GM12878 (cell line): Measurements from ENCODE around the gene RPS4Y2. TPM values are rescaled to one million over a fixed set of nuclear protein-coding genes. Genes with fewer than 3 reads are reported as not detected.

Experiments
- ATAC-seq: fragments of 200-7000 bp; cut with Tn5 transposase; 3 replicates; pipeline ENCODE4 v1.9.1; 2020; ENCODE audit warnings: mild to moderate bottlenecking, moderate library complexity
- BruUV-seq: library from RNA; stranded (reverse); fragments of 400-500 nt; replicated peaks from 2 replicates; lab custom pipeline; 2021; lab: Mats Ljungman, UMichigan
- CTCF ChIA-PET: fragments of 300-600 bp; sonication (Branson Sonifier 250); formaldehyde crosslinking; extraction: SDS; loops from one replicate; lab custom pipeline; 2021; ENCODE audit warnings: inconsistent platforms; lab: Yijun Ruan, JAX
- POLR2A ChIA-PET: fragments of 350-600 bp; formaldehyde crosslinking; extraction: SDS; loops from one replicate; lab custom pipeline; 2021; ENCODE audit warnings: inconsistent platforms; lab: Charles Lee
- RAD21 ChIA-PET: fragments of 300-600 bp; sonication (Branson Sonifier 250); formaldehyde crosslinking; loops from one replicate; lab custom pipeline; 2023; ENCODE audit warnings: antibody characterized with exemption; ENCODE audit not compliant: unreplicated experiment; lab: Charles Lee
- SMC1A ChIA-PET: fragments of 300-600 bp; sonication (Branson Sonifier 250); formaldehyde crosslinking; loops from one replicate; lab custom pipeline; 2023; ENCODE audit not compliant: unreplicated experiment, uncharacterized antibody; lab: Charles Lee
- DNase-seq: peaks from one replicate; pipeline ENCODE4 v3.0.0-alpha.2; 2011; ENCODE audit warnings: low read depth, low spot score
- FAIRE-seq: peaks from 3 replicates; lab custom pipeline; 2011; peaks lifted over from hg19 to GRCh38; lab: Jason Lieb, UNC
- H2AFZ ChIP-seq: 2 replicates; pipeline ENCODE4 v1.6.0; 2011; ENCODE audit warnings: low read depth, low read length, control low read depth; ENCODE audit not compliant: control insufficient read depth
- H3K27ac ChIP-seq: 2 replicates; pipeline ENCODE4 v1.5.1; 2011; ENCODE audit warnings: control low read depth; ENCODE audit not compliant: control insufficient read depth, insufficient read depth
- H3K27me3 ChIP-seq, 2 experiments: replicated peaks in 1 of 2; 2 replicates each; pipeline versions ENCODE4 v1.6.0 to v1.6.1; 2011; ENCODE audit warnings: low read length in 1 of 2; ENCODE audit not compliant: control insufficient read depth in 2 of 2, insufficient read depth in 2 of 2
- H3K36me3 ChIP-seq, 2 experiments: 2 replicates each; pipeline ENCODE4 v1.5.1; 2011; ENCODE audit warnings: low read length in 1 of 2; ENCODE audit not compliant: control insufficient read depth in 2 of 2, insufficient read depth in 2 of 2
- H3K4me1 ChIP-seq: 2 replicates; pipeline ENCODE4 v1.6.1; 2011; ENCODE audit warnings: mild to moderate bottlenecking, low read length, moderate library complexity, mixed read lengths; ENCODE audit not compliant: control insufficient read depth, insufficient read depth
- H3K4me2 ChIP-seq: 2 replicates; pipeline ENCODE4 v1.6.0; 2011; ENCODE audit warnings: control low read depth; ENCODE audit not compliant: control insufficient read depth, insufficient read depth
- H3K4me3 ChIP-seq: fragments of 200-600 bp; sonication (generic); 2 replicates; pipeline ENCODE4 v1.5.1; 2016
- H3K79me2 ChIP-seq: 2 replicates; pipeline ENCODE4 v1.6.0; 2011; ENCODE audit warnings: low read length; ENCODE audit not compliant: control insufficient read depth, insufficient read depth
- H3K9ac ChIP-seq: 2 replicates; pipeline ENCODE4 v1.8.0; 2011; ENCODE audit warnings: low read length, control low read depth, mixed read lengths; ENCODE audit not compliant: control insufficient read depth, insufficient read depth
- H3K9me3 ChIP-seq: replicated peaks from 3 replicates; pipeline ENCODE4 v1.5.1; 2011; ENCODE audit warnings: mild to moderate bottlenecking, low read length; ENCODE audit not compliant: control insufficient read depth, insufficient read depth
- H4K20me1 ChIP-seq: 2 replicates; pipeline ENCODE4 v1.6.0; 2011; ENCODE audit not compliant: control insufficient read depth, insufficient read depth
- CREB1 ChIP-seq: IDR thresholded peaks from 2 replicates; pipeline ENCODE4 v1.6.1; 2012; ENCODE audit warnings: low read depth, mild to moderate bottlenecking, inconsistent platforms
- EZH2 ChIP-seq: IDR thresholded peaks from 2 replicates; pipeline ENCODE4 v1.6.1; 2012; ENCODE audit warnings: low read depth, mild to moderate bottlenecking, control low read depth, inconsistent platforms, low read length, borderline replicate concordance; ENCODE audit not compliant: control insufficient read depth
- JUND ChIP-seq: IDR thresholded peaks from 2 replicates; pipeline ENCODE4 v1.6.1; 2012; ENCODE audit warnings: low read depth, mild to moderate bottlenecking, low read length, improper control_type of control experiment, moderate library complexity
- MAX ChIP-seq: IDR thresholded peaks from 2 replicates; pipeline ENCODE4 v1.6.1; 2012; ENCODE audit warnings: low read depth, low read length, improper control_type of control experiment
- MYB ChIP-seq: fragments of 150-350 bp; IDR thresholded peaks from 2 replicates; pipeline ENCODE4 v1.6.1; 2014; ENCODE audit warnings: mild to moderate bottlenecking, low read depth, low read length, borderline replicate concordance
- PAX8 ChIP-seq: fragments of 450-650 bp; IDR thresholded peaks from 2 replicates; pipeline ENCODE4 v1.6.1; 2017; ENCODE audit warnings: mild to moderate bottlenecking, moderate library complexity
- PBX3 ChIP-seq: IDR thresholded peaks from 2 replicates; pipeline ENCODE4 v1.6.1; 2011; ENCODE audit warnings: mild to moderate bottlenecking, low read depth, low read length, moderate library complexity; ENCODE audit not compliant: insufficient replicate concordance
- RELA ChIP-seq: fragments of 450-650 bp; IDR thresholded peaks from 2 replicates; pipeline ENCODE4 v1.8.0; 2014; ENCODE audit warnings: borderline replicate concordance; ENCODE audit not compliant: partially characterized antibody
- SMARCA5 ChIP-seq: fragments of 450-650 bp; IDR thresholded peaks from 2 replicates; pipeline ENCODE4 v1.6.1; 2017; ENCODE audit warnings: mild to moderate bottlenecking
- TARDBP ChIP-seq: IDR thresholded peaks from 2 replicates; pipeline ENCODE4 v1.6.1; 2016; ENCODE audit warnings: borderline replicate concordance
- WGBS: methylation state at CpG from one replicate; pipeline ENCODE4 v1.1.6; 2016; ENCODE audit warnings: low lambda C conversion rate; ENCODE audit not compliant: insufficient replicate concordance, insufficient coverage; ENCODE audit errors: missing lambda C conversion rate; 5-methylcytosine and 5-hydroxymethylcytosine counted together
- in situ Hi-C: fragments of 300-500 bp; cut with MboI; formaldehyde crosslinking; loops from 9 replicates; pipeline ENCODE4 v1.14.3; 2018; ENCODE audit warnings: mixed read lengths
- intact Hi-C: fragments of 100-400 bp; cut with micrococcal nuclease; formaldehyde crosslinking; loops from one replicate; pipeline ENCODE4 v1.14.2; 2022; ENCODE audit not compliant: unreplicated experiment
- polyA plus RNA-seq, 11 experiments: library from polyadenylated mRNA; depleted of rRNA in 4 of 11; unstranded in 6 of 11; stranded (reverse) in 5 of 11; fragments of >200 nt; fragmentation: Nextera tagmentation in 4 of 11; fragmentation: Illumina TruSeq in 1 of 11; extraction: Ambion mirVana in 4 of 11; extraction: Trizol in 1 of 11; gene quantifications; 1 replicate in 1 of 11; 2 replicates in 10 of 11; pipeline versions ENCODE4 v1.2.1 to v1.2.3, GENCODE V29; 2011 to 2016; ENCODE audit warnings: inconsistent platforms in 2 of 11, missing spikeins in 2 of 11, low read depth in 1 of 11
- total RNA-seq, 4 experiments: library from RNA; depleted of rRNA in 3 of 4; stranded (reverse); fragments of >200 nt in 3 of 4; fragmentation: Illumina TruSeq in 1 of 4; extraction: Trizol in 1 of 4; gene quantifications; 2 replicates each; pipeline versions ENCODE4 v1.2.1 to v1.2.3, GENCODE V29; 2013 to 2021
- TF ChIP-seq, protein P1 (sequence below): fragments of 450-650 bp; IDR thresholded peaks from 2 replicates; pipeline ENCODE4 v1.6.1; 2017; ENCODE audit warnings: mild to moderate bottlenecking, moderate library complexity
- TF ChIP-seq, protein P2 (sequence below), 3 experiments: IDR thresholded peaks in 2 of 3; conservative IDR thresholded peaks in 1 of 3; 2 replicates each; pipeline ENCODE4 v1.5.1; 2011; ENCODE audit warnings: low read depth in 3 of 3, low read length in 3 of 3, mild to moderate bottlenecking in 3 of 3, control low read depth in 2 of 3, moderate library complexity in 2 of 3, inconsistent platforms in 1 of 3, mixed read lengths in 1 of 3; ENCODE audit not compliant: control insufficient read depth in 2 of 3, insufficient read depth in 1 of 3; ENCODE audit errors: extremely low read depth in 1 of 3
- TF ChIP-seq, protein P3 (sequence below): fragments of 450-650 bp; IDR thresholded peaks from 2 replicates; pipeline ENCODE4 v1.6.1; 2014; ENCODE audit warnings: mild to moderate bottlenecking

RPS4Y2 gene
- total and polyA plus RNA-seq, 10 of the 15 experiments (the other 5 are each of a cell fraction or from before 2014, with no cell fraction given) = not detected

DNA sequence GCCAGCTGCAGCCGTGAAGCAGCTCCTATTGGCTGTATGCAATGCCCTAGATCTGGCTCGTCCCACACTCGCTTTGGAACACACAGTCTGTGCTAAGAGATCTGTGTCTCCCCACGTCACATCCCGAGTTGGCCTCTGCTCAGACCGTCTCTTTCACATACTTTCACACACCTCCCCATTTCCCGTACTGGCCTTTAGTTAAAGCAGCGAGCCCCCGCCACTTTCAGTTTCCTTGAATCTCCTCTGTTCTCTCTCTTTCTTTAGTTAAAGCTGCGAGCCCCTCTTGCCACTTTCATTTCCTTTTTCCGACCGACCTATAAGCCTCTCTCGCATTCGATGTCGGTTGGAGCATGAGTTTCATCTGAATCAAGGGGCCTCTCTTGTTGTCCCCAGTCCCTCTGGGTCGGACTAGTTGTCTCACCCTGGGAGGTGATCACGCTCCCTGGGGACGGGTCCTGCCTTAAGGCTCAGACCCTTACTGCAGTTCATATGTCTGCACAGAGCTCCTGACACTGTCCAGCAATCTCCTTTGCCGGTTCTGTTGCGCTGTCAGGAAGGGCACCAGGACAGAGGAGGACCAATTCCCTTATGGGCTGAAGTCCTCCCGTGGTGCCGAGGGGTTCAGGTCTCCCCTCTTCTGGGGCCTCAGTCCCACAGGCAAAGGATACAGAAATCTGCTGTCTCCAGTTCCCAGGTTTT lies 42.6 kb downstream of the RPS4Y2 start (continued):
- TF ChIP-seq SMARCA5 (no peak), PAX8 (no peak)

GRCh38 chrY:20802659-20803058 lies 46.8 kb downstream of the RPS4Y2 start:
- ChIA-PET CTCF (no interaction called here), SMC1A (no interaction called here), RAD21 (no interaction called here), POLR2A (no interaction called here)
- Histone ChIP-seq H4K20me1 (no peaks in the 10 kb centered on the region), H3K36me3 (no peaks in the 10 kb centered on the region), H3K4me3 (no peak overlapping the region), H3K4me1 (no peaks in the 10 kb centered on the region), H2AFZ (no peak overlapping the region), H3K9ac (no peak overlapping the region), H3K27ac (no peak overlapping the region), H3K79me2 (no peaks in the 10 kb centered on the region), H3K27me3 (no peaks in the 10 kb centered on the region), H3K9me3 (no peaks in the 10 kb centered on the region), H3K4me2 (no peak overlapping the region)
- intact Hi-C loops = no loop called here
- WGBS = no CpG with 5 or more reads among the region's 2 CpGs
- BruUV-seq = no TSS peak
- no peak for DNase-seq
- ATAC-seq = no peak
- in situ Hi-C loops = no loop called here
- no peak for FAIRE-seq
- TF ChIP-seq, protein P1, sequence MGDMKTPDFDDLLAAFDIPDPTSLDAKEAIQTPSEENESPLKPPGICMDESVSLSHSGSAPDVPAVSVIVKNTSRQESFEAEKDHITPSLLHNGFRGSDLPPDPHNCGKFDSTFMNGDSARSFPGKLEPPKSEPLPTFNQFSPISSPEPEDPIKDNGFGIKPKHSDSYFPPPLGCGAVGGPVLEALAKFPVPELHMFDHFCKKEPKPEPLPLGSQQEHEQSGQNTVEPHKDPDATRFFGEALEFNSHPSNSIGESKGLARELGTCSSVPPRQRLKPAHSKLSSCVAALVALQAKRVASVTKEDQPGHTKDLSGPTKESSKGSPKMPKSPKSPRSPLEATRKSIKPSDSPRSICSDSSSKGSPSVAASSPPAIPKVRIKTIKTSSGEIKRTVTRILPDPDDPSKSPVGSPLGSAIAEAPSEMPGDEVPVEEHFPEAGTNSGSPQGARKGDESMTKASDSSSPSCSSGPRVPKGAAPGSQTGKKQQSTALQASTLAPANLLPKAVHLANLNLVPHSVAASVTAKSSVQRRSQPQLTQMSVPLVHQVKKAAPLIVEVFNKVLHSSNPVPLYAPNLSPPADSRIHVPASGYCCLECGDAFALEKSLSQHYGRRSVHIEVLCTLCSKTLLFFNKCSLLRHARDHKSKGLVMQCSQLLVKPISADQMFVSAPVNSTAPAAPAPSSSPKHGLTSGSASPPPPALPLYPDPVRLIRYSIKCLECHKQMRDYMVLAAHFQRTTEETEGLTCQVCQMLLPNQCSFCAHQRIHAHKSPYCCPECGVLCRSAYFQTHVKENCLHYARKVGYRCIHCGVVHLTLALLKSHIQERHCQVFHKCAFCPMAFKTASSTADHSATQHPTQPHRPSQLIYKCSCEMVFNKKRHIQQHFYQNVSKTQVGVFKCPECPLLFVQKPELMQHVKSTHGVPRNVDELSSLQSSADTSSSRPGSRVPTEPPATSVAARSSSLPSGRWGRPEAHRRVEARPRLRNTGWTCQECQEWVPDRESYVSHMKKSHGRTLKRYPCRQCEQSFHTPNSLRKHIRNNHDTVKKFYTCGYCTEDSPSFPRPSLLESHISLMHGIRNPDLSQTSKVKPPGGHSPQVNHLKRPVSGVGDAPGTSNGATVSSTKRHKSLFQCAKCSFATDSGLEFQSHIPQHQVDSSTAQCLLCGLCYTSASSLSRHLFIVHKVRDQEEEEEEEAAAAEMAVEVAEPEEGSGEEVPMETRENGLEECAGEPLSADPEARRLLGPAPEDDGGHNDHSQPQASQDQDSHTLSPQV = no peak
- TF ChIP-seq, protein P2, sequence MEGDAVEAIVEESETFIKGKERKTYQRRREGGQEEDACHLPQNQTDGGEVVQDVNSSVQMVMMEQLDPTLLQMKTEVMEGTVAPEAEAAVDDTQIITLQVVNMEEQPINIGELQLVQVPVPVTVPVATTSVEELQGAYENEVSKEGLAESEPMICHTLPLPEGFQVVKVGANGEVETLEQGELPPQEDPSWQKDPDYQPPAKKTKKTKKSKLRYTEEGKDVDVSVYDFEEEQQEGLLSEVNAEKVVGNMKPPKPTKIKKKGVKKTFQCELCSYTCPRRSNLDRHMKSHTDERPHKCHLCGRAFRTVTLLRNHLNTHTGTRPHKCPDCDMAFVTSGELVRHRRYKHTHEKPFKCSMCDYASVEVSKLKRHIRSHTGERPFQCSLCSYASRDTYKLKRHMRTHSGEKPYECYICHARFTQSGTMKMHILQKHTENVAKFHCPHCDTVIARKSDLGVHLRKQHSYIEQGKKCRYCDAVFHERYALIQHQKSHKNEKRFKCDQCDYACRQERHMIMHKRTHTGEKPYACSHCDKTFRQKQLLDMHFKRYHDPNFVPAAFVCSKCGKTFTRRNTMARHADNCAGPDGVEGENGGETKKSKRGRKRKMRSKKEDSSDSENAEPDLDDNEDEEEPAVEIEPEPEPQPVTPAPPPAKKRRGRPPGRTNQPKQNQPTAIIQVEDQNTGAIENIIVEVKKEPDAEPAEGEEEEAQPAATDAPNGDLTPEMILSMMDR (IDR thresholded peaks at IDR 0.05 in 2 of 3, conservative IDR thresholded peaks at IDR 0.05 in 1 of 3; ENCODE audit: control insufficient read depth in 2 of 3, extremely low read depth in 1 of 3, insufficient read depth in 1 of 3, low read depth in 3 of 3, low read length in 3 of 3) = no peak
- TF ChIP-seq MYB (no peak), CREB1 (no peak), JUND (no peak), PAX8 (no peak), EZH2 (no peak), RELA (no peak), MAX (no peak), PBX3 (no peak), TARDBP (no peak)
- TF ChIP-seq, protein P3, sequence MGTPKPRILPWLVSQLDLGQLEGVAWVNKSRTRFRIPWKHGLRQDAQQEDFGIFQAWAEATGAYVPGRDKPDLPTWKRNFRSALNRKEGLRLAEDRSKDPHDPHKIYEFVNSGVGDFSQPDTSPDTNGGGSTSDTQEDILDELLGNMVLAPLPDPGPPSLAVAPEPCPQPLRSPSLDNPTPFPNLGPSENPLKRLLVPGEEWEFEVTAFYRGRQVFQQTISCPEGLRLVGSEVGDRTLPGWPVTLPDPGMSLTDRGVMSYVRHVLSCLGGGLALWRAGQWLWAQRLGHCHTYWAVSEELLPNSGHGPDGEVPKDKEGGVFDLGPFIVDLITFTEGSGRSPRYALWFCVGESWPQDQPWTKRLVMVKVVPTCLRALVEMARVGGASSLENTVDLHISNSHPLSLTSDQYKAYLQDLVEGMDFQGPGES = no peak
